ENCODE data around the gene UPK3A. TPM values are rescaled to one million over a fixed set of nuclear protein-coding genes. Genes with fewer than 3 reads are reported as not detected.

The UPK3A gene
- total and polyA plus RNA-seq, 2 of the 8 experiments (the other 6 are each of a cell fraction or from before 2014, with no cell fraction given), result 0.35 to 1.7 TPM

- Histone ChIP-seq H3K23ac (ENCODE audit: insufficient read length) (no peak overlapping the region), H3K27ac (ENCODE audit: low read depth, low read length) (no peak overlapping the region), H3K4me3 (ENCODE audit: extremely low read depth in 1 of 4, insufficient read depth in 2 of 4, low read depth in 3 of 4, low read length in 4 of 4) (no peak overlapping the region), H3K27me3 (replicated peaks in 1 of 4; ENCODE audit: control insufficient read depth in 3 of 4, extremely low read depth in 1 of 4, insufficient read depth in 3 of 4, low read length in 3 of 4) (no peaks in the 10 kb centered on the region), H3K4me1 (replicated peaks in 1 of 4; ENCODE audit: control insufficient read depth in 3 of 4, insufficient read depth in 4 of 4, low read length in 3 of 4) (no peaks in the 10 kb centered on the region), H2BK5ac (ENCODE audit: low read depth, low read length) (no peak overlapping the region), H3K23me2 (ENCODE audit: low read depth, low read length) (no peaks in the 10 kb centered on the region), H3K36me3 (ENCODE audit: control insufficient read depth in 2 of 4, insufficient read depth in 4 of 4, low read length in 3 of 4) (peaks cover 0 to 6% (median 3%) of the 10 kb centered on the region in 4 experiments; a peak in 4 of 8 replicates), H3K14ac (ENCODE audit: insufficient read length) (no peak overlapping the region), H3K79me1 (ENCODE audit: low read depth, low read length) (no peaks in the 10 kb centered on the region), H4K20me1 (replicated peaks in 1 of 2; ENCODE audit: control insufficient read depth in 1 of 2, insufficient read depth in 2 of 2, low read length in 2 of 2) (peaks cover 0 to 1% of the 10 kb centered on the region in 2 experiments), H3K4ac (replicated peaks; ENCODE audit: insufficient read length, low read depth, low read length) (no peak overlapping the region), H2AK5ac (ENCODE audit: low read depth, low read length) (no peak overlapping the region), H4K91ac (replicated peaks; ENCODE audit: insufficient read length, low read length) (no peak overlapping the region), H2BK120ac (replicated peaks; ENCODE audit: low read depth, low read length) (no peak overlapping the region), H3K79me2 (ENCODE audit: control insufficient read depth in 1 of 2, insufficient read depth in 2 of 2, low read length in 2 of 2) (no peaks in the 10 kb centered on the region), H3K4me2 (ENCODE audit: insufficient read depth in 1 of 2, low read depth in 2 of 2, low read length in 2 of 2) (no peak overlapping the region), H3K56ac (replicated peaks; ENCODE audit: insufficient read length, low read depth, low read length) (no peak overlapping the region), H2AFZ (ENCODE audit: low read length) (no peak overlapping the region), H3K18ac (ENCODE audit: extremely low read depth, low read length) (no peak overlapping the region), H2BK12ac (ENCODE audit: low read depth, low read length) (no peak overlapping the region), H4K8ac (ENCODE audit: extremely low read depth, insufficient read depth, low read length) (no peak overlapping the region), H4K5ac (ENCODE audit: insufficient read length, low read depth, low read length) (no peak overlapping the region), H2BK15ac (ENCODE audit: low read length) (no peak overlapping the region), H3K9me3 (ENCODE audit: insufficient read depth in 2 of 2, low read depth in 1 of 2, low read length in 1 of 2) (no peaks in the 10 kb centered on the region), H3K9ac (replicated peaks in 1 of 4; ENCODE audit: extremely low read depth in 1 of 4, low read depth in 3 of 4, low read length in 3 of 4) (no peak overlapping the region), H2BK20ac (ENCODE audit: low read length) (no peak overlapping the region)
- ChIA-PET CTCF (ENCODE audit: partially characterized antibody) (interaction anchor here (0.6 kb wide), 1 partner anchor 9 kb away, joined by 3 read pairs; no protein-coding TSS in a partner anchor), POLR2A (ENCODE audit: partially characterized antibody) (no interaction called here)
- FAIRE-seq (no peak), DNase-seq (ENCODE audit: low read depth in 1 of 2, low spot score in 2 of 2) (no peak)
- WGBS, 2 experiments (ENCODE audit: extremely low coverage in 1 of 2, insufficient coverage in 1 of 2, insufficient read length in 1 of 2, insufficient replicate concordance in 2 of 2, low coverage in 1 of 2, low lambda C conversion rate in 2 of 2, missing lambda C conversion rate in 1 of 2), result 97% methylated on average over 12 of the region's 12 CpGs; no CpG with 5 or more reads in 1 of the 2 experiments
- TF ChIP-seq BCL11A (IDR thresholded peaks at IDR 0.05; ENCODE audit: low read depth in 2 of 2, low read length in 2 of 2) (no peak), RNF2 (IDR thresholded peaks at IDR 0.05; ENCODE audit: borderline replicate concordance, low read depth, low read length, missing control alignments, poor library complexity, severe bottlenecking) (no peak), CEBPB (IDR thresholded peaks at IDR 0.05; ENCODE audit: low read depth, low read length) (no peak), SIN3A (conservative IDR thresholded peaks at IDR 0.05 in 1 of 2, IDR thresholded peaks at IDR 0.05 in 1 of 2; ENCODE audit: low read depth in 1 of 2, low read length in 2 of 2) (no peak), BACH1 (IDR thresholded peaks at IDR 0.05; ENCODE audit: low read length) (no peak), TAF1 (IDR thresholded peaks at IDR 0.05; ENCODE audit: low read depth, low read length) (no peak), SUZ12 (IDR thresholded peaks at IDR 0.05; ENCODE audit: low read length) (no peak), TEAD4 (IDR thresholded peaks at IDR 0.05; ENCODE audit: low read depth, low read length) (no peak), POU5F1 (IDR thresholded peaks at IDR 0.05; ENCODE audit: low read depth, low read length) (no peak), SRF (IDR thresholded peaks at IDR 0.05; ENCODE audit: low read depth, low read length) (no peak), SIX5 (IDR thresholded peaks at IDR 0.05; ENCODE audit: low read depth, low read length) (no peak), MAFK (IDR thresholded peaks at IDR 0.05; ENCODE audit: low read depth, low read length) (no peak), RBBP5 (IDR thresholded peaks at IDR 0.05; ENCODE audit: borderline replicate concordance, low read depth, low read length) (no peak), CTBP2 (IDR thresholded peaks at IDR 0.05; ENCODE audit: borderline replicate concordance, insufficient read depth, insufficient read length, low read length) (no peak), CBX5 (IDR thresholded peaks at IDR 0.05; ENCODE audit: low read depth, low read length) (no peak)
These were observed 44.8 kb downstream of the UPK3A start for GRCh38 chr22:45329530-45329936.
